ENCODE results near the gene HOOK2.

Gene HOOK2

GRCh38 chr19:12764698-12765097 lies 10.7 kb downstream of the HOOK2 start:
- no peaks in the 10 kb centered on the region for H3F3A ChIP-seq (ENCODE audit: control insufficient read depth, insufficient read depth)
- peaks cover 3% of the 10 kb centered on the region; the same call in 1 of the 2 replicates for H3K4me1 ChIP-seq (ENCODE audit: control insufficient read depth, low read length)
- H3K9me2 ChIP-seq (replicated peaks; ENCODE audit: control insufficient read depth, low read length), result no peaks in the 10 kb centered on the region
- TF ChIP-seq EZH2phosphoT487 (IDR thresholded peaks at IDR 0.05; ENCODE audit: borderline replicate concordance, low read length) (no peak), CTCF (IDR thresholded peaks at IDR 0.05; ENCODE audit: low read depth, low read length, poor library complexity, severe bottlenecking) (no peak)
- H3K4me3 ChIP-seq (ENCODE audit: low read length), result no peak overlapping the region
- no peaks in the 10 kb centered on the region for H3K9me3 ChIP-seq (ENCODE audit: control insufficient read depth, insufficient read depth, low read length)
- no peaks in the 10 kb centered on the region for H3K27me3 ChIP-seq (ENCODE audit: control insufficient read depth, low read length)
- H3K79me2 ChIP-seq (ENCODE audit: control insufficient read depth, low read length), result no peaks in the 10 kb centered on the region
- H3K36me3 ChIP-seq (ENCODE audit: control insufficient read depth, low read length), result no peaks in the 10 kb centered on the region
- no peaks in the 10 kb centered on the region for H4K20me1 ChIP-seq (ENCODE audit: control insufficient read depth, insufficient read depth, low read depth, low read length)
- H3K27ac ChIP-seq (ENCODE audit: low read depth, low read length), result no peak overlapping the region
- no peak overlapping the region for H3K4me2 ChIP-seq (ENCODE audit: low read length)

GRCh38 chr19:12763100-12763499 lies 12.3 kb downstream of the HOOK2 start:
- no peaks in the 10 kb centered on the region for H3F3A ChIP-seq (ENCODE audit: control insufficient read depth, insufficient read depth)
- no peak overlapping the region for H3K4me3 ChIP-seq (ENCODE audit: low read length)
- no peaks in the 10 kb centered on the region for H4K20me1 ChIP-seq (ENCODE audit: control insufficient read depth, insufficient read depth, low read depth, low read length)
- no peaks in the 10 kb centered on the region for H3K9me3 ChIP-seq (ENCODE audit: control insufficient read depth, insufficient read depth, low read length)
- no peaks in the 10 kb centered on the region for H3K79me2 ChIP-seq (ENCODE audit: control insufficient read depth, low read length)
- H3K9me2 ChIP-seq (replicated peaks; ENCODE audit: control insufficient read depth, low read length), result no peaks in the 10 kb centered on the region
- no peaks in the 10 kb centered on the region for H3K36me3 ChIP-seq (ENCODE audit: control insufficient read depth, low read length)
- peaks cover 3% of the 10 kb centered on the region; the same call in 1 of the 2 replicates for H3K4me1 ChIP-seq (ENCODE audit: control insufficient read depth, low read length)
- TF ChIP-seq CTCF (IDR thresholded peaks at IDR 0.05; ENCODE audit: low read depth, low read length, poor library complexity, severe bottlenecking) (no peak), EZH2phosphoT487 (IDR thresholded peaks at IDR 0.05; ENCODE audit: borderline replicate concordance, low read length) (no peak)
- H3K27me3 ChIP-seq (ENCODE audit: control insufficient read depth, low read length), result 0 out of 2 replicates have a peak, but pooled peaks cover under 1% of the 10 kb centered on the region
- H3K27ac ChIP-seq (ENCODE audit: low read depth, low read length), result no peak overlapping the region
- H3K4me2 ChIP-seq (ENCODE audit: low read length), result no peak overlapping the region

GRCh38 chr19:12759686-12760085 lies 15.7 kb downstream of the HOOK2 start:
- Histone ChIP-seq H3K4me3 (ENCODE audit: low read length) (no peak overlapping the region), H3K36me3 (ENCODE audit: control insufficient read depth, low read length) (no peaks in the 10 kb centered on the region), H3K9me3 (ENCODE audit: control insufficient read depth, insufficient read depth, low read length) (no peaks in the 10 kb centered on the region), H4K20me1 (ENCODE audit: control insufficient read depth, insufficient read depth, low read depth, low read length) (no peaks in the 10 kb centered on the region), H3F3A (ENCODE audit: control insufficient read depth, insufficient read depth) (no peaks in the 10 kb centered on the region), H3K9me2 (replicated peaks; ENCODE audit: control insufficient read depth, low read length) (no peaks in the 10 kb centered on the region), H3K27ac (ENCODE audit: low read depth, low read length) (no peak overlapping the region), H3K4me1 (ENCODE audit: control insufficient read depth, low read length) (peaks cover 2% of the 10 kb centered on the region; the same call in 1 of the 2 replicates), H3K4me2 (ENCODE audit: low read length) (no peak overlapping the region), H3K27me3 (ENCODE audit: control insufficient read depth, low read length) (0 out of 2 replicates have a peak, but pooled peaks cover 2% of the 10 kb centered on the region), H3K79me2 (ENCODE audit: control insufficient read depth, low read length) (no peaks in the 10 kb centered on the region)
- TF ChIP-seq EZH2phosphoT487 (IDR thresholded peaks at IDR 0.05; ENCODE audit: borderline replicate concordance, low read length) (no peak), CTCF (IDR thresholded peaks at IDR 0.05; ENCODE audit: low read depth, low read length, poor library complexity, severe bottlenecking) (no peak)
